ENCODE measurements around the gene RXFP1.

DNA sequence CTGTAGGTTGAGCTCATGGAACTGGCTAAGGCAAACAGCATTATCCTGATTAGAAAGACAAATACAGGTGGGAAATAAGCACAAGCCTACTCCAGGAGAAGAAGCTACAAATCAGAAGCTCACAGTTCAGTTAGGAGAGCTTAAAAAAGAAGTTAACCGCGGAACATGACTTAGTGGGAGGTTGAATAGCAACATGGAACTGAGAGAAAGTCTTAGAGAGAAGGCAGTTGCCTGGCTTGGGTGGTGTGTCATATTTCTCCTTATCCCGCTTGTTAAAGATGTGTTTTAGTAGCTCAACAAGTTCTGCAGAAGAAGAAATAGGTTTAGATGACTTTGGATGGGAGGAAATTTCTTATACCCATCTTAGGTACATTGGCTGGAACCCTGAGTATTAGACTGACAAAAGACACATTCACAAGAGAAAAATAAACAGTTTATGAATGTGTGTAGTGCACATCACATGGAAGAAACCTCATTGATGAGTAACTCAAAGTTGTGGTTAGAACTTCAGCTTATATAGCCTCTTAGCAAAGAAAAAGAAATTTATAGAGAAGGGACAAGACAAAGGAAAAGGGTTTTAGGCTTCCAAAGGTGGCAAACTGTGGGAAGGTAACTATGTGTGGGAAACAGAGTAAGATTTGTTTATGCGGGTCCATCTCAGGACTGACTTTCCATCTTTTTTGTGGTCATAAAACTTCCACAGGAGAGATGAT lies 37.4 kb upstream of the RXFP1 start:
- TF ChIP-seq CTCF (IDR thresholded peaks at IDR 0.05) (no peak), POLR2A (IDR thresholded peaks at IDR 0.05) (no peak)

Data from body of pancreas (tissue), 4 donors.